Suprapubic skin (tissue), 4 donors: Measurements from ENCODE around the gene UTS2B. TPM values are rescaled to one million over a fixed set of nuclear protein-coding genes. Genes with fewer than 3 reads are reported as not detected.

Experiments used
- DNase-seq, 2 donors: peaks; one replicate each; pipeline ENCODE4 v3.0.0-alpha.2; 2019; ENCODE audit warnings: low spot score in 2 of 2
- H3K27ac ChIP-seq: fragments of 200-600 bp; sonication (generic); one replicate; pipeline ENCODE4 v1.5.1; 2019
- H3K27me3 ChIP-seq: fragments of 200-600 bp; sonication (generic); one replicate; pipeline ENCODE4 v1.5.1; 2019
- H3K36me3 ChIP-seq: fragments of 200-600 bp; sonication (generic); one replicate; pipeline ENCODE4 v1.5.1; 2019
- H3K4me1 ChIP-seq: fragments of 200-600 bp; sonication (generic); one replicate; pipeline ENCODE4 v1.5.1; 2019
- H3K4me3 ChIP-seq: fragments of 200-600 bp; sonication (generic); one replicate; pipeline ENCODE4 v1.5.1; 2019; ENCODE audit warnings: mild to moderate bottlenecking
- H3K9me3 ChIP-seq: fragments of 200-600 bp; sonication (generic); one replicate; pipeline ENCODE4 v1.5.1; 2019
- CTCF ChIP-seq, 2 donors: fragments of 200-600 bp in 1 of 2; fragments of 450-650 bp in 1 of 2; sonication (generic) in 1 of 2; IDR thresholded peaks; one replicate each; pipeline ENCODE4 v1.5.1; 2016 to 2019; ENCODE audit warnings: antibody characterized with exemption in 2 of 2, mild to moderate bottlenecking in 1 of 2, moderate library complexity in 1 of 2
- EP300 ChIP-seq: sonication (generic); formaldehyde crosslinking; IDR thresholded peaks from one replicate; pipeline ENCODE4 v1.6.1; 2017; ENCODE audit warnings: antibody characterized with exemption
- POLR2A ChIP-seq, 2 donors: fragments of 450-650 bp; IDR thresholded peaks; one replicate each; pipeline ENCODE4 v1.6.1; 2017; ENCODE audit warnings: antibody characterized with exemption in 2 of 2, mild to moderate bottlenecking in 2 of 2, moderate library complexity in 2 of 2
- POLR2AphosphoS5 ChIP-seq, 3 donors: sonication (generic); formaldehyde crosslinking; IDR thresholded peaks; one replicate each; pipeline ENCODE4 v1.6.1; 2017; ENCODE audit warnings: antibody characterized with exemption in 3 of 3
- WGBS: methylation state at CpG from one replicate; pipeline ENCODE4 v1.1.5; 2018; 5-methylcytosine and 5-hydroxymethylcytosine counted together
- total RNA-seq, 4 donors: library from RNA; depleted of rRNA; stranded (reverse); fragments of >200 nt; gene quantifications; one replicate each; pipeline ENCODE4 v1.1.0, GENCODE V29; 2016

The UTS2B gene
- total RNA-seq, 4 donors from 2014 or later = 1.0 TPM; not detected in 3

GRCh38 chr3:191314109-191314728, 16.1 kb downstream of the UTS2B start:
- TF ChIP-seq CTCF (IDR thresholded peaks at IDR 0.05) (no peak), POLR2A (IDR thresholded peaks at IDR 0.05) (no peak), POLR2AphosphoS5 (IDR thresholded peaks at IDR 0.05) (no peak), EP300 (no peak)
- Histone ChIP-seq H3K27ac (no peak overlapping the region), H3K9me3 (no peaks in the 10 kb centered on the region), H3K36me3 (no peaks in the 10 kb centered on the region), H3K4me3 (no peak overlapping the region), H3K27me3 (no peaks in the 10 kb centered on the region), H3K4me1 (no peaks in the 10 kb centered on the region)
- 87% methylated on average over 5 of the region's 5 CpGs for WGBS
- no peak for DNase-seq

- DNase-seq = no peak
- H3K27me3 ChIP-seq = no peaks in the 10 kb centered on the region
- no peak overlapping the region for H3K4me3 ChIP-seq
- TF ChIP-seq CTCF (IDR thresholded peaks at IDR 0.05) (no peak), EP300 (no peak), POLR2AphosphoS5 (IDR thresholded peaks at IDR 0.05) (no peak), POLR2A (IDR thresholded peaks at IDR 0.05) (no peak)
- H3K36me3 ChIP-seq = no peaks in the 10 kb centered on the region
- 67% methylated on average over 2 of the region's 2 CpGs for WGBS
- H3K9me3 ChIP-seq = no peaks in the 10 kb centered on the region
- no peak overlapping the region for H3K27ac ChIP-seq
- no peaks in the 10 kb centered on the region for H3K4me1 ChIP-seq
Observed at GRCh38 chr3:191313296-191313695, 17.0 kb downstream of the UTS2B start.

DNA sequence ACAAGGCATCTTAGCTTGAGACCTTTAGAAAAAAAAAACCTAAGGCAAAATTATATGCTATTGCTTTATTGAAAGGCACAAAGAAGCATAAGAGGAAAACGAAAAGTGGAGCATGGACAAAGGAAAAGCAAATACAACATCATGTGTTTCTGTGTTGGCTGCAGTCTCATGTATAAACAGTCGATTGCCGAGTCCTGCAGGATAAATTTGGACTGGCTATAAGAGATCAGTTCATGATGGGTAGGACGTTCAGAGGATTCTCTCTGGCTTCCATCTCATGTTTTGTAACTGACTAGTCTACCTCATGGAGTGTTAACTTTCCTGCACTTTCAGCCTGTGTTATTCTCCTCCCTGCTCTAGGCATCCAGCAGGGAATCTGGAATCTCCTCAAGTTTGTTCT, 23.0 kb downstream of the UTS2B start:
- Histone ChIP-seq H3K36me3 (no peaks in the 10 kb centered on the region), H3K9me3 (no peaks in the 10 kb centered on the region), H3K27me3 (no peaks in the 10 kb centered on the region), H3K4me3 (no peak overlapping the region), H3K4me1 (no peaks in the 10 kb centered on the region), H3K27ac (no peak overlapping the region)
- DNase-seq = no peak
- WGBS = 80% methylated on average over 4 of the region's 4 CpGs
- no peak for TF ChIP-seq EP300
- TF ChIP-seq POLR2AphosphoS5 (IDR thresholded peaks at IDR 0.05) = no peak
- TF ChIP-seq POLR2A (IDR thresholded peaks at IDR 0.05) = no peak
- no peak for TF ChIP-seq CTCF (IDR thresholded peaks at IDR 0.05)

GRCh38 chr3:191306428-191306827, 23.9 kb downstream of the UTS2B start:
- Histone ChIP-seq H3K27me3 (no peaks in the 10 kb centered on the region), H3K4me1 (no peaks in the 10 kb centered on the region), H3K9me3 (no peaks in the 10 kb centered on the region), H3K27ac (no peak overlapping the region), H3K36me3 (no peaks in the 10 kb centered on the region), H3K4me3 (no peak overlapping the region)
- WGBS = 90% methylated on average over 4 of the region's 4 CpGs
- DNase-seq = no peak
- TF ChIP-seq POLR2A (IDR thresholded peaks at IDR 0.05) (no peak), EP300 (no peak), POLR2AphosphoS5 (IDR thresholded peaks at IDR 0.05) (no peak), CTCF (IDR thresholded peaks at IDR 0.05) (no peak)

DNA sequence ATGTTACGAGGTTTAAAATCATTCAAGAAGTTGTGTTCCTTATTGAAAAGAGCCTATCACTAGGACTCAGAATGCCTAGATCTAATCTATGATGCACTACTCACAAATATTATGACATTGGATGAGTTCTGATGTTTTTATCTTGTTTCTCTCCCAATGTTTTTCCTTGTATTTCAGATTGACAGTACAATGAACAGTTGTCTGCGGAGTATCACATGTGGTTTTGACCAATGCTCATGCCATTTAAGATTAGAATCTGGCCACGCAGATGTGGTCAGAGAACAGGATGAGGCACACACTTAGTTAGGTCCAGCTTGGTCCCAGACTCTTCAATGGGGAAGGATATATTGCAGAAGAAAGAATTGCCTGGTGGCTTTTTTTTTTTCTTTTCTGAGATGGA, 26.7 kb downstream of the UTS2B start:
- TF ChIP-seq CTCF (IDR thresholded peaks at IDR 0.05) = no peak
- TF ChIP-seq POLR2A (IDR thresholded peaks at IDR 0.05) = no peak
- TF ChIP-seq POLR2AphosphoS5 (IDR thresholded peaks at IDR 0.05) = no peak
- no peak for TF ChIP-seq EP300
- H3K9me3 ChIP-seq = no peaks in the 10 kb centered on the region
- DNase-seq = no peak
- no peak overlapping the region for H3K27ac ChIP-seq
- WGBS = 85% methylated on average over 3 of the region's 3 CpGs
- H3K4me3 ChIP-seq = no peak overlapping the region
- H3K36me3 ChIP-seq = no peaks in the 10 kb centered on the region
- H3K27me3 ChIP-seq = no peaks in the 10 kb centered on the region
- H3K4me1 ChIP-seq = no peaks in the 10 kb centered on the region
